Forelimb muscle (tissue), 1 donor: Measurements from ENCODE around the gene ACADSB. TPM values are rescaled to one million over a fixed set of nuclear protein-coding genes. Genes with fewer than 3 reads are reported as not detected.
A peak's percentile ranks its signal among the peaks of the same experiment; 100 is the strongest.

Experiments
- DNase-seq: peaks from one replicate; pipeline ENCODE4 v3.0.0-alpha.2; 2013; ENCODE audit warnings: low read depth
- polyA plus RNA-seq: library from polyadenylated mRNA; unstranded; fragments of 120-200 nt; gene quantifications from one replicate; pipeline ENCODE4 v1.2.1, GENCODE V29; 2013; ENCODE audit not compliant: insufficient read length

The ACADSB gene
- 12.7 TPM for polyA plus RNA-seq

DNA sequence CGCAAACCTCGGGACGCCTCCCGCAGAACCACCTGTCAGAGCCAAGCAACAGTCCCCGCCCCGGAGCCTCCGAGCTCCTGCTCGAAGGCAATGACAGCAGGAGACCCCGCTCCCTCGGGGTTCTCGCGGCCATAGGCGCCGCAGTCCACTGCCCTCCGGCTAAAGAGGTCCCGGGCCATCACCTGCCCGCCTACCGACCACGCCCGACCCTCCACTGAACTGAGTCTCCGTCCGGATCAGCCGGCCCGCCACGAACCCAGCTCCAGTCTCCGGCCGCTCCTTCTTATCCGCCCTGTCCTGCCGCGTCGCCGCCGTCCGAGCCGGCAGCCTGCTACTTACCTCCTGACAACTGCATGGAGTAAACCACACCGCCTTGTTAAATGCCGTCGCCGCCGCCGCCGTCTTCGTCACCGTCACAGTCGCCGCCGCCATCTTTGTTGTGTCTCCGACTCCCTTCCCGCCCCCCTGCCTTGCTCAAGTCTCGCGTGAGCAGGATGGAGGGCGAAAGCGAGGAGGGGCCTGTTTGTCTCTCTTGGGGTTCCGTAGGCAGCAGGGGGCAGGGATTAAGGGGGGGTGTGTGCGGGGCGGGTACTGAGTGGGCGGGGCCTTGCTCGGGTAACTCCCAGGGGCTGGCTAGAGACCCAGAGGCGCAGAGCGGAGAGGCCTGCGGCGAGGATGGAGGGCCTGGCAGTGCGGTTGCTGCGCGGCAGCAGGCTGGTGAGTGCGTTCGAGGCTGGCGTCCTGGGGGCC lies at the start of gene ACADSB, which contains the start of gene IKZF5:
ACADSB (plus strand) TSS at position 652 of the 750 bp plus-strand sequence; CDS start at position 676, 24 bp downstream.
IKZF5 (minus strand) TSS at position 441 of the 750 bp plus-strand sequence. CDS start 10,170 bp downstream, outside the sequence.
- DNase-seq = peak; percentile 91

DNA sequence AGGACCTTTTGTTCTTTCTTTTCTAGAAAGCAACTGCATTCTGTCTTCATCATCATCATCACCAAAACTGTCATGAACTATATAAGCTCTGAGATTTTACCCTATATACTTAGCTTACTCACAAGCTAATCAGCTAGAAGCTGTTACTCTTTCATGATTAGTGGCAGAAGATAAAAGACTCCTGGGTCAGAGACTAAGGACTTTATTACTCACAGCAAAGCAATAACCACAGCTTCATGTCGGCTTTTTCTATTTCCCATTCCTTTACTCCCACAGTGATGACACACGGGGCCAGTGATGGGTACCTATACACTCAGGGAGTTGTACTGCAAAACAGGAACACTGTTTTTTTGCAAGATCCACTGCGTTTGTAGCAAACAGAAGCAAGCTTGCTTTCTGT lies 46.4 kb upstream of the ACADSB start:
- no peak for DNase-seq

DNA sequence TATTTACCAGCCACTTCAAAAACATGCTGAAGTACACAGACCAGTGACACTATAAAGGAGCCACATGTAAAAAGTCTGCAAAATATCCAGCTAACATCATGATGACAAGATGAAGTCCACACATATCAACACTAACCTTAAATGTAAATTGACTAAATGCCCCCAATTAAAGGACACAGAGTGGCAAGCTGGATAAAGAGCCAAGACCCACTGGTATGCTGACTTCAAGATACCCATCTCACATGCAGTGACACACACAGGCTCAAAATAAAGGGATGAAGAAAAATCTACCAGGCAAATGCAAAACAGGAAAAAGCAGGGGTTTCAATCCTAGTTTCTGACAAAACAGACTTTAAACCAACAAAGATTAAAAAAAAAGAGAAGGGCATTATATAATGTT lies 41.9 kb upstream of the ACADSB start:
- DNase-seq = no peak

DNA sequence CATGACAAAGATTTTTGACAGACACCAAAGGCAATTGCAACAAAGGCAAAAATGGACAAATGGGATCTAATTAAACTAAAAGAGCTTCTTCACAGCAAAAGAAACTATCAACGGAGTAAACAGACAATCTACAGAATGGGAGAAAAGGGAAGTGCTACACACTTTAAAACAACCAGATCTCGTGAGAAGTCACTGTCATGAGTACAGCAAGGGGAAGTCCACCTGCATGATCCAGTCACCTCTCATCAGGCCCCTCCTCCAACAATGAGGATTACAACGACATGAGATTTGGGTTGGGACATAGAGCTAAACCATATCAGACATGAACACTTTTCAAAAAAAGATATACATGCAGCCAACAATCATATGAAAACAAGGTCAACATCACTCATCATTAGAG lies 40.1 kb upstream of the ACADSB start:
- no peak for DNase-seq

DNA sequence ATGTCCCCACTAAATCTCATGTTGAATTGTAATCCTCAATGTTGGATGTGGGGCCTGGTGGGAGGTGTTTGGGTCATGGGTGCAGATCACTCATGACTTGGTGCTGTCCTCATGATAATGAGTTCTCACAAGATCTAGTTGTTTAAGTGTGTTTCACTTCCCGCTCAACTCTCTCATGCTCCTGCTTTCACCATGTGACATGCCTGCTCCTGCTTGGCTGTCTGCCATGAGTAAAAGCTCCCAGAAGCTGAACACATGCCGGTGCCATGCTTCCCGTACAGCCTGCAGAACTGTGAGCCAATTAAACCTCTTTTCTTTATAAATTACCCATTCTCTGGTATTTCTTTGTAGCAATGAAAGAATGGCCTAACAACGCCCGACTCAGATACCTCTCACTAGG lies 34.8 kb upstream of the ACADSB start:
- DNase-seq = no peak

DNA sequence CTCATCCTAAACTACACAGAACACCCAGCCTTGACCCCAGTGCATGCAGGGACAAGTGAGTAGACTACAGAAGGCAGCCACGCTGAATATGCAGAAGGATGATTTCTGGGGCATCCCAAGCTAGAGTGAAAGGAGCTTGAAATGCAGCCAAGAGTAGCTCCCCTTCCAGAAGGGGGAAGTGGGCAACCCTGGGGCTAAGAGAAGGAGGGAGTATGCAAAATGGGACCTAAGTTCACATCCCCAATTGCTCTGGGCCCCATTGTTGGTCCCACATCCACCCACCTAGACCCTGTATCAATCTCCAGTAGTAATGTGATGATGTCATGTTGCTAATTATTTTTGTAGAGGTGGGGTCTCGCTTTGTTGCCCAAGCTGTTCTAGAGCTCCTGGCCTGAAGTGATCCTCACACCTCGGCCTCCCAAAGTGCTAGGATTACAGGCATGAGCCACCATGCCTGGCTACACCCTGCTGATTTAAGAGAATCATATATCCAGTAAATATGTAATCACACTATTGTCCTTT lies 34.2 kb upstream of the ACADSB start:
- DNase-seq = no peak

DNA sequence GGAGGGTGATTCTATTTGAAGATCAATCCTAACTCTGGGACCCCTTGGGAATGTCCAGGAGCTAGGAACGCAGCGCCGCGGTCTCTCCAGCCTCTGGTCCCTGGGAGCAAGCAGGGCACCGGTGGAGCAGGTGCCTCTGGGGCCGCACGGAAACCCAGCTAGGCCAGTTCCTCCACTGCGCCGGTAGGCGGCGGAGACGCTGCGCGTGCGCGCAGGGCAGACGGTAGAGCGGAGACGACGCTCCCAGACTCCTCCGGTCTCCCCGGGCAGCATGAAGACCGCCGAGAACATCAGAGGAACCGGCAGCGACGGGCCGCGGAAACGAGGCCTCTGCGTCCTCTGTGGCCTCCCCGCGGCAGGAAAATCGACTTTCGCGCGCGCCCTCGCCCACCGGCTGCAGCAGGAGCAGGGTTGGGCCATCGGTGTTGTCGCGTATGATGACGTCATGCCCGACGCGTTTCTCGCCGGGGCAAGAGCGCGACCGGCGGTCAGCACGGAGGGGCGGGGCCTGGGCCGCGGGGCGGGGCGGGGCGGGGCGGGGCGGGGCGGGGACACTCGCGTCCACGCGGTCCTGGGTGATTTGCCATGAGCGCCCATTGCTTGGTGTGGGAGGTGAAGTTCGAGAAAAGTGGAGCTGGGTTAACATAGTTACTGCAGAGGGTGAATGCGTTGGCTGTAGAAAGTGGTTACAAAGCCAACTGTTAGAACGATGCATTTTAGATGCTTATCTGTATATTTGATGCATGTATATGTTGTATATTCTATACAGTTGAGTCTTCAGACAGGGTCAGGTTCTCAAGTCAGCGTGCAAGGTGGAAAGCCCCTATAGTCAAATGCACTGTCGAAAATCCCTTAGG lies 28.4 kb upstream of the ACADSB start, which contains the start of gene PSTK:
PSTK (plus strand) TSS at position 193 of the 857 bp plus-strand sequence; CDS start at position 272, 79 bp downstream.
- peak; percentile 79 for DNase-seq

DNA sequence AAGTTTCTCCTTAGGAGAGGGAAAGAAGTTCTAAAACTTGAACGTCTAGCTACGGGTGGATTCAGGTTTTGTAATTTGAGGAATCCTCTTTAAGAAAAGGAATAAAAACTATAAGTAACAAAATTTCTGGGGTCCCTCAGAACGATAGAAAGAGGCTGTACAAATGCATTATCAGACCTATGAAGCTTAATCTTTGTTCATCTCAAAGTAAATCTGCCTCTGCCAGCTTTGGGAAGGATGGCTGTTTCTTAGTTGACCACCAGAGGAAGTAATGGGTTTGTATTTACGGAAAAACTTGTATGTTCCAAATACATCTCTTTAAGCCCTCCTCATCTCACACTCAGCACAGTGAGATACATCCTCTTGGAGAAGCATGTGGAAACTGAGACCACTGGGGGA lies 27.7 kb upstream of the ACADSB start:
- peak; percentile 11 for DNase-seq

DNA sequence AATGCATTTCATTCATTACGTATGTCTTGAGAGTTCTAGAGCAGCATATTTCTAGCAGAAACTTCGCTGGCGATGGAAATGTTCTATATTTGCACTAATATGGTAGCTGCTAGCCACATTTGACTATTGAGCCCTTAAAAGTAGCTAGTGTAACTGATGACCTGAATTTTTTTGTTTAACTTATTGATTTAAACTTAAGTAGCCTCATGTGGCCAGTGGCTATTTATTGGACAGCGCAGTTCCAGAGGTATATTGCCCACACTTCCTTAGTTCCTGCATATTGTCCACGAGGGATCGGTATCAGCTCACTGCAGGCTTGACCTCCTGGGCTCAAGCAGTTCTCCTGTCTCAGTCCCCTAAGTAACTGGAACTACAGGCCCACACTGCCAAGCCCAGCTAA lies 24.9 kb upstream of the ACADSB start:
- no peak for DNase-seq

DNA sequence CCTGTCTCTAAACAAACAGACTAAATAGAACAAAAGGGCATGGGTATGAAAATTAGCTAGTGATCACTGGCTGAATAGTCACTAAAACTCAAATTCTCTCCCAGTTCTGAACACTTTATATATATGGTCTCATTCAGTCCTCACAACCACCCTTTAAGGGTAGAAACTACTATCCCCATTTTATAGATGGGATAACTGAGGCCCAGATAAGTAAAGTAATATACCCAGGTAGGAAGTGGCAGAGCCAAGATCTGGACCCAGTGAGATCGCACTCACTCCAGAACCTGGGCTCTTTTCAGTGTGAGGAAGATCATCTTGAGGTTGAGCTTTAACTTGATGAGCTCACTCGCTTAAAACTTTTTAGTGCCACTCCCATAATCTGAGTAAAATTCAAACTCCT lies 24.1 kb upstream of the ACADSB start:
- DNase-seq = no peak

DNA sequence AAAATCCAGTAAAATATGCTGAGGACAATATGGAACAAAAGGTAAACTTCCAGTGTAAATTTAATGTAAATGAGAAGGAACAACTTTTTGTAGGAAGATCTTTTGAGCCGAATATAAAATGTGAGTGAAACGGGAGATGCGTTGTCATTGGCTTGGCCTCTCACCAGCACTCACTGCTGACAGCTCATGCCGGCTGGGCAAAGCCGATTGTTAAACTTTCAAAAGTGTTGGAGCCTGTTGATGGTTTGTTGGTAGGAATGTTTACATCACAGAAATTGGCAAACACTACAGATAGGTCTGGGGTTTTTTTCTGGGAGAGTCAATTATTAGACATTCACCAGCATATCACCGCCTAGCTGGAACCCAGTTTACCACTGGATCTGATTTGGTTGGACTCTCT lies 22.5 kb upstream of the ACADSB start:
- DNase-seq = no peak

DNA sequence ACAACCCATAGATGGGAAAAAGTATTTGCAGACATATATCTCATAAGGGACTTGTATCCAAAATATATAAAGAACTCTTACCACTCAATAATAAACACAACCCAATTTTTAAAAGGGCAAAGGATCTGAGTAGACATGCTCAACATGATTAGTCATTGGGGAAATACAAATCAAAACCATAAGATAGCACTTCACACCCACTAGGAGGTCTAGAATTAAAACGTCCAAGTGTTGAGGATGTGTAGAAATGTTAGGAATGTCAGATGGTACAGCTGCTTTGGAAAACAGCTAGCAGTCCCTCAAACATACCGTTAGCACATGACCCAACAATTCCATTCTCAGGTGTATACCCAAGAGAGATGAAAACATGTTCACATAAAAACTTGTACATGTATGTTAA lies 20.3 kb upstream of the ACADSB start:
- no peak for DNase-seq

DNA sequence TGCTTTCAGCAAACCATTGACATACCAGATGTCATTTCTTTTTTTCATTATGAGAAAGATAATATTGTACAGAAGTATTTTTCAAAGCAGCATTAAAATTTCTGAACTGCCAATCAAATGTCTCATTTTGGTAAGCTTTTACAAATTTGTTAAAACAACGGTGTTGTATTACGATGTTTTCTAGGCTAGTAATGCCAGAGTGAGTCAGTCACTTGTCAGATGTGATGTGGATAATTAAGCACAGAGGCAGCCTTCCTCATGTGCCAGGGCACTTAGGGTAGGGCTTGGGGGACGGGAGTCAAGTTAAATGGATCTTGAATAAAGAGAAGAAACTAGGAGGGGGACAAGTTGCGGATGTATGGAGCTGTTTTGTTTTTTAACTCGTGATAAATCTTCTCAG lies 18.5 kb upstream of the ACADSB start:
- no peak for DNase-seq

DNA sequence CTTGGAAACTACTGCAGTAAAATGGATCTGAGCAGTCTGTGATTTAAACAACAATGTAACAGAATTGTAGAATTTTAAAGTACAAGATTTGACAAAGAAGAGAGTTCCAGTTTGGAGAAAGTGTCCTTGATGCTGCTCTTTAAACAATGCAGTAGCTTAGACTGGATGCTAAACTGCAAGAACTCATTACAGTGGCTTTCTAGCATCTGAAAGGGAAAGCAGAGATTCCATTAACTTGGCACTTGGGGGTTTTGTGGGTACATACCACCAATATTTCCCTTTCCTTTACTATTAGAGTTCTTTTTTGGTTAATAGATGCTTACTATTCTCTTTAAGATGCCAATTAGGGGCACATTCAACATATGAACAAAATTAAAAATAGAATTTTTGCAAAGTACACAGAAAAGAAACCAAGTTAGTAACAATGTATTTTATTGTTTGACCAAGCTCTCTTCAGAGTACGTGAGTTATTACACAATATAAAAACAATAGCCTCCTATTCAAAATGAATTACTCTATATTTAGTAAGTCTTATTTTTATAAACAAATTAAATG lies 16.7 kb upstream of the ACADSB start:
- DNase-seq = no peak

DNA sequence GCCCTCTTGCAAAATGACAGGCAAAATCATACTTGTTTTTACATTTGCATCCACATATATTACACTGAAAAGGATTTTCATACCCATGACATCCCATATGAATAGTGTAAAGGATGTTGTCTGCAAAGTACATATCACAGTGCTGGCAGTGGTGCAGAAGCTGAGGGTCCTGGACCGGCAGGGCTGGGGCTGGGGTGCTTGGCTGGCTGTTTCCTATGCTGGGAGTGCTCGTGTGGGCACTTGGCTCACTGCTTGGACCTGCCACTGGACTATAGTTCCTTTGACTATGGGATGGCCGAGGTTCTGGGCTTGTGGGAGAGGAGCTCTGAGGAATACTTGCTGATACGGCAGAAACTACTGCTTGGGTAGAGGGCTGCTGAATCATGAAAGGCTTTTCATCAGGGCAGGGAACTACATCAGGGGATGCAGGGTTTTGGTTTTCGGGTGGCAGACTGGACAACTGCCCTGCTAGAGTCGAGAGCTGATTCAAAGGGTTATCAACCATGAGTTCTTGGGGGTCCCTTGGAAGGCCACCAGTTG lies 14.9 kb upstream of the ACADSB start:
- DNase-seq = no peak

DNA sequence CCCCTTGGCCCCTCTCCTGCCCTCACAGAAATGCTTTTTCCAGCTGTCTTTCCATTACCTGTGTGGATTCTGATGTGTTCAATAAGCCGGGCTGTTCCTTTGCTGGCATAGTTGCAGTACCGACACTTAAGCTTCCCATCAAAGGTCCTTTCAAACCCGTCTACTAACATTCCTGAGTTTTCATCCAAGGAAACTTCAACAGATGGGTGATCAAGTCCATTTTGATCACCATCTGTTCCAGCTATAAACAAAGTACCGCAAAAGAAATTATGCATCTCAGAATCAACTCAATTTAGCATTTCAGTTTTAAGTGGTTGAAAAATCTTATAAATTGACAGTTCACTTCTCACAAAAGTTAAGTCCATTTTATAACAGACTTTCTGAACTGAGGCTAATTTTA lies 12.9 kb upstream of the ACADSB start:
- DNase-seq = no peak

DNA sequence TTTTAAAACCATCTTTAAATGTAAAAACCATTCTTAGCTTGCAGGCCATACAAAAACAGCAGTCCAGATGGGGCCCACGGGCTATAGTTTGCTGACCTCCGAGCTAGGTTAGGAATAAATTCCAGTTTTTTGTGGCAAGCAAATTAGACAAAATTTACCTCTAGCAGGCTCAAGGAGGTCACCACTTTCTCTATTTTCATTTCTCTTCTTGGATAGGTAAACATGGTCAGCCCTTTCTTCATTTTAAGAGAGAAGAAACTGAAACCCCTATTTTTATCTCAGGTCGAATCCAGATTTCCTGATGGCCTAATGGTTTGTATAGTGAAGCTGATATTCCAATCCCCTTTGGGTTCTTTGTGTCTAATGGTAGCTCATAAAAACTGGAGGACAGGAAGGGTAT lies 10.9 kb upstream of the ACADSB start:
- DNase-seq = no peak

DNA sequence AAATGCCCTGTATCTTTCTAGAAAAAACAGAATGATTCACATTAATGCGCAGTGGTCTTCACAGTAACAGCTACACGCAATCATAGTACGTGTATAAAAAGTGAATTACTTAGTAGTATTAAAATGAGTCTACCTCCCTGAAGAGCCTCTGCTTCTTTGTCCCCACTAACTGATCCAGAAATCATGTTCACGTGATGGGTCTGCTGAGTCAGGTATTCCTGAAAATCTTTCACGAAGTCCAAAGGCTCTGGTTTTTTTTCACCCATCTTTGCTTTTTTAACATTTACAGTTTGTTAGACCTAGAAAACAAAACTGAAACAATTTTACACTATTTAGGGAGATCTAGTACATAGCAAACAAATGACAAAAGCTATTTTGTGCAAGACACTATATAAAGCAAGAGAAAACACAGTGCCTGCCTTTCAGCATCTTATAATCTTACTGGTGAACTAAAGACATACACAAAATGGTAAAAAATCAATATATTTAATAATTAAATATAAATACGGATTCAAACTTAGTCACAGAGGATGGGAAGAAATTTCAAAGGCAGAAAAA lies 10.4 kb upstream of the ACADSB start:
- no peak for DNase-seq

DNA sequence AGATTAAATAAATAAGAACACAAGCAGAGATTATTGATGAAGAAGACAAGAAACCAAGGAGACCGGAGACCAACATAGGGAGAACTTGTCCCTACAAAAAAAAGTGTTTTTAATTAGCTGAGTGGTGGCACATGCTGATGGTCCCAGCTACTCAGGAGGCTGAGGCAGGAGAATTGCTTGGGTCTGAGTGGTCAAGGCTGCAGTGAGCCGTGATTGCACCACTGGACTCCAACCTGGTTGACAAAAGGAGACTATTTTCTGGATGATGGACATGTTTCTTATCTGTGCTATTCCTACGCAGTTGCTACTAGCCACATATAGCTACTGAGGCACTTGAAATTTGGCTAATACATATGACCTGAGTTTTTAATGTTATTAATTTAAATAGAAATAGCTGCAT lies 9.9 kb upstream of the ACADSB start:
- DNase-seq = no peak

DNA sequence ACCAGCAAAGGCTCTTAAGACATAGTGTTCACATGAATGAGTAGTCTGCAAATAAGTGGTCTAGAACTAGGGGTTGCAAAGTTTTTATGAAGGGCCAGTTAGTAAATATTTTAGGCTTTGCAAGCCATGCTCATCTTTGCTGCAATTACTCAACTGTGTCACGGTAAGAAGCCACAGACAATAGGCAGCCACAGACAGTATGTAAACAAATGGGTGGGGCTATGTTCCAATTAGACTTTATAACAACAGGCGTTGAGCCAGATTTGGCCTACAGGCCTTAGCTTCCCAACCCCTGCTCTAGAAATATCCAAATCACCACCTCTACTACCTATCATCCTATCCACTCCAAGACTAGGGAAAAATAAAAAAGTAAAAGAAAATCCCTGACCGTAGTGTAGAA lies 9.5 kb upstream of the ACADSB start:
- DNase-seq = no peak

DNA sequence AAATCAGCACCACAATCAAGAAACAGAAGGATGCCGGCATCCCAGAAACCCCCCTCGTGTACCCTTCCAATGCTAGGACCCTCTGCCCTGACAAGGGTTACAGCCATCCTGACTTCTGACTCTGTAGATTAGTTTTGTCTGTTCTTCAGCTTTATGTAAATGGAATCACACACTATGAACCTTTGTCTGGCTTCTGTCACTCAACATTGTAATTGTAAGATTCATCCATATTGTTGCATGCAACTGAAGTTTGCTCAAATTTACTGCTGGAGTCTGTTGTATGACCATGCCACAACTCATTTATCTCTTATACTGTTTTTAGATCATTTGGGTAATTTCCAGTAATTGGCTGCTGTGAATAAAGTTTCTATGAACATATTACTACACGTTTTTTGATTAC lies 8.7 kb upstream of the ACADSB start:
- DNase-seq = no peak

DNA sequence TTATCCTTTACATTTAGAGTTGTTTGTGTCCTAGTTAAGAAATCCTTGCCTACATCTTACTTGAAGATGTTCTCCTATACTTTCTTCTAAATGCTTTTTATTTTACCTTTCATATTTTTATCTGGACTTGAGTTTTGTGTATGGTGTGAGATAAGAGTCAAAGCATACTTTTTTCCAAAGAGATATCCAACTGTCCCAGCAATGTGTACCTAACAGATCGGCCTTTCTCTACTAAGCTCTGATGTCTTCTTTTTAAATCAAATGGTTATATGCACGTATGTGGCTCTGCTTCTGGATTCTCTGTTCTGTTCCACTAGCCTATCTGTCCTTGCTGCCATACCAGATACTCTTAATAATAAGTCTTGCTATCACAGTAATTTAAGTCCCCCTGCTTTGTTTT lies 7.4 kb upstream of the ACADSB start:
- no peak for DNase-seq
